BE2C (cell line): Measurements from ENCODE around the gene CSF3R.
"Not testable (repeated sequence)": the region's sequence is repeated elsewhere in the genome, so short reads cannot be mapped to it uniquely, and the experiment has no call there.

Source experiments
- DNase-seq: peaks from one replicate; pipeline ENCODE4 v3.0.0-alpha.2; 2020
- H3K27me3 ChIP-seq: fragments of 250-450 bp; sonication (Bioruptor Pico); 2 replicates; pipeline ENCODE4 v1.5.1; 2020; ENCODE audit warnings: mild to moderate bottlenecking
- H3K36me3 ChIP-seq: fragments of 250-450 bp; sonication (Bioruptor Pico); 2 replicates; pipeline ENCODE4 v1.5.1; 2020; ENCODE audit warnings: mild to moderate bottlenecking
- H3K4me1 ChIP-seq: fragments of 250-450 bp; sonication (Bioruptor Pico); 2 replicates; pipeline ENCODE4 v1.5.1; 2020
- H3K4me3 ChIP-seq: 2 replicates; pipeline ENCODE4 v1.5.1; 2011; ENCODE audit warnings: low read depth, low read length
- H3K9me3 ChIP-seq: fragments of 250-450 bp; sonication (Bioruptor Pico); 2 replicates; pipeline ENCODE4 v1.5.1; 2020
- TF ChIP-seq, protein P1 (sequence below): IDR thresholded peaks from 2 replicates; pipeline ENCODE4 v1.5.1; 2012; ENCODE audit warnings: mild to moderate bottlenecking, low read depth, low read length

Gene CSF3R

DNA sequence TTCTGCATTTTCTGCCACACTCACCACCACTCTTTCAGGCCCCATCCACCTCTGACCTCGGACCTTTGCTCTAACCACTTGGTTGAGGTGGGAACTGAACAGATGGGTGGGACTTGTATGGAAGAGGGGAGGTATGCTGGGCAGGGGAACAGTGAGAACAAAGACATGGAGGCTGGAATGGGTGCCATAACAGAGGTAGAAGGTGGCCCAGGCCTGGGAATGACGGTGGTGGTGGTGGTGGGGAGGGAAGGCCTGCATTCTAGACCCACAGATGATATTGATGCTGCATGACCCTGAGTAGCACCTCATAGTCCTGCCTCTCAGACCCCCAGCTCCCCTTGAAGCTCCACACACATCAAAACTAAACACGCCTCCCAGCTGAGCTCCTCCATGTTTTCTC lies 5.2 kb upstream of the CSF3R start:
- DNase-seq: no peak
- TF ChIP-seq, protein P1, sequence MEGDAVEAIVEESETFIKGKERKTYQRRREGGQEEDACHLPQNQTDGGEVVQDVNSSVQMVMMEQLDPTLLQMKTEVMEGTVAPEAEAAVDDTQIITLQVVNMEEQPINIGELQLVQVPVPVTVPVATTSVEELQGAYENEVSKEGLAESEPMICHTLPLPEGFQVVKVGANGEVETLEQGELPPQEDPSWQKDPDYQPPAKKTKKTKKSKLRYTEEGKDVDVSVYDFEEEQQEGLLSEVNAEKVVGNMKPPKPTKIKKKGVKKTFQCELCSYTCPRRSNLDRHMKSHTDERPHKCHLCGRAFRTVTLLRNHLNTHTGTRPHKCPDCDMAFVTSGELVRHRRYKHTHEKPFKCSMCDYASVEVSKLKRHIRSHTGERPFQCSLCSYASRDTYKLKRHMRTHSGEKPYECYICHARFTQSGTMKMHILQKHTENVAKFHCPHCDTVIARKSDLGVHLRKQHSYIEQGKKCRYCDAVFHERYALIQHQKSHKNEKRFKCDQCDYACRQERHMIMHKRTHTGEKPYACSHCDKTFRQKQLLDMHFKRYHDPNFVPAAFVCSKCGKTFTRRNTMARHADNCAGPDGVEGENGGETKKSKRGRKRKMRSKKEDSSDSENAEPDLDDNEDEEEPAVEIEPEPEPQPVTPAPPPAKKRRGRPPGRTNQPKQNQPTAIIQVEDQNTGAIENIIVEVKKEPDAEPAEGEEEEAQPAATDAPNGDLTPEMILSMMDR: no peak
- H3K36me3 ChIP-seq: no peaks in the 10 kb centered on the region
- no peak overlapping the region for H3K4me3 ChIP-seq
- no peaks in the 10 kb centered on the region for H3K9me3 ChIP-seq
- no peaks in the 10 kb centered on the region for H3K27me3 ChIP-seq
- no peaks in the 10 kb centered on the region for H3K4me1 ChIP-seq

DNA sequence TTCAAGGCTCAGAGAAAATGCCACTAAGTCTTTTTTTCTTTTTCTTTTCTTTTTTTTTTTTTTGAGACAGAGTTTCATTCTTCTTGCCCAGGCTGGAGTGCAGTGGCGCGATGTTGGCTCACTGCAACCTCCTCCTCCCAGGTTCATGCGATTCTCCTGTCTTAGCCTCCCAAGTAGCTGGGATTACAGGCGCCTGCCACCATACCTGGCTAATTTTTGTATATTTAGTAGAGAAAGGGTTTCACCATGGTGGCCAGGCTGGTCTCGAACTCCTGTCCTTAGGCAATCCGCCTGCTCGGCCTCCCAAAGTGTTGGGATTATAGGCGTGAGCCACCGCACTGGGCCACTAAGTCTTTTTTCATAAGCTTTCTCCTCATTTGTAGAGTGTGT lies 4.6 kb upstream of the CSF3R start:
- not testable (repeated sequence) for H3K36me3 ChIP-seq, H3K27me3 ChIP-seq, H3K4me3 ChIP-seq, H3K9me3 ChIP-seq, H3K4me1 ChIP-seq, DNase-seq

DNA sequence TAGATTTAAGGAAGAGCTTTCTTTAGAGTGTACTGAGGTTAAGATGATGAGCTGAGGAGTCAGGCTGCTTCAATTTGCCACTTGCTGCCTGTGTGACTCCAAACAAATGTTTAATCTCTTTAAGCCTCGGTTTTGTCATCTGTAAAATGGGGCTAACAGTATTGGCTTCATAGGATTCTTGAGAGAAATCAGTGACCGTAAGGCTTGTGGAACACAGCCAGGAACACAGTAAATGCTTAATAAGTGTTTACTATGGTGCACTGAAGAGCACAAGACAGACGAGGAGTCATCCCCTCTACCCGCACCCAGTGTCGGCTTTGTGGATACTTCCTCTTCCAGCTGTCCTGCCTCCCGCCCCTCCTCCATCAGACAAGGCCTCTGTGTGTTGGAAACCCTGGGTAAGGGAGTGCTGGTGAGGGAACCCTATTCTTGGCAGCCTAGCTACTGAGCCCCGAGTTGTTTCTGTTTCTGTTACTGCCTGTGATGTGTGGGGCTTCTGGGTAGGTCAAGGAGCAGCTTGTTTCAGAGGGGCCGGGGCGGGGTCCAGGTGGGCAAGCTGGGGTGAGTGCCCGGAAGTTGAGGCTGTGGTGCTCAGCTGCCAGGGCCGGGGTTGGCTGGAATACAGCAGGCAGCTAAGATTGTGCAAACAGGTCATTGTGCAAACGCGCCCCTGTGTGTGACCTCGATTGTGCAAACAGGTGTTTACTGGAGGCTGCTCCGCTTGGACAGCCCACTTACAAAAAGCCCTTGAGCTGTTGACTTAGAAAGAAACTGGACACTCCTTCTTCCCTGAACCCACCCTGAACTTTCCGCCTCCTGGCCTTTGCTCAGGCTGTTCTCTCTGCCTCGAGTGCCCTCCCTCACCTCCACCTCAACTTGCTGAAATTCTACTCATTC lies 4.0 kb upstream of the CSF3R start:
- H3K4me3 ChIP-seq: no peak overlapping the region
- no peak for DNase-seq
- H3K27me3 ChIP-seq: no peaks in the 10 kb centered on the region
- no peaks in the 10 kb centered on the region for H3K36me3 ChIP-seq
- no peaks in the 10 kb centered on the region for H3K4me1 ChIP-seq
- TF ChIP-seq, protein P1: no peak
- no peaks in the 10 kb centered on the region for H3K9me3 ChIP-seq

DNA sequence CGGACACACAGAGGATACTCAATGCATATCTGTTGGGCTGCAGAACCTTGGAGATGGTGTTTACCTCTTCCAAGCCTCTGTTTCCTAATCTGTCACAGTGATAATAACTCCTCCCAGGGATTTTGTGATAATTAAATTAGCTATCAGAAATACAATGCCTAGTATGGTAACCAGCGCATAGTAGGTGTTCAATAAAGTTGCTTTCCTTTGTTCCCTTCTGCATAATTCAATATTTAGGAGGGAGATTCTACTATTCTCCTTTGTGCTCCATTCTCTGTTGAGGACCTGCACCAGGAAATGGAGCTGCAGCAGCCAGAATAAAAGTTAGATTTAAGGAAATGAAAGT lies 3.4 kb upstream of the CSF3R start:
- no peak for DNase-seq
- H3K36me3 ChIP-seq: no peaks in the 10 kb centered on the region
- H3K9me3 ChIP-seq: no peaks in the 10 kb centered on the region
- H3K4me1 ChIP-seq: no peaks in the 10 kb centered on the region
- H3K27me3 ChIP-seq: no peaks in the 10 kb centered on the region
- TF ChIP-seq, protein P1: no peak
- no peak overlapping the region for H3K4me3 ChIP-seq

DNA sequence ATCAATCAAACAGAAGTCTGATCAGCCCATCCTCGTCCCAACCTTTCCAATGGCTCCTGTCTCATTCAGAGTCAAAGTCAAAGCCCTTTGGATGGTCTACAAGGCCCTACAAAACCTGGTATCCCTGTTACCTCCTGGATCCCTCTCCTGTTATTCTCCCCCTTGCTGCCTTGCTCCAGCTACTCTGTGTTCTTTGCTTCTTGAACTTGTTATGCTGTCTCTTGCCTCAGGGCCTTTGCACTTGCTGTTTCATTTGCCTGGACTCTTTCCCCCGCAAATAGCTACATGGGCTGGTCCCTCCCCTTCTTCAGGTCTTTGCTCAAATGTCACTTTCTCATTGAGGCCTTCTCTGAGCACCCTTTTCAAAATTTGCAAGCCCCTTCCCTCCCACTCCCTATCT lies 1.4 kb upstream of the CSF3R start:
- H3K9me3 ChIP-seq: no peaks in the 10 kb centered on the region
- DNase-seq: no peak
- no peaks in the 10 kb centered on the region for H3K4me1 ChIP-seq
- H3K27me3 ChIP-seq: no peaks in the 10 kb centered on the region
- TF ChIP-seq, protein P1: no peak
- no peaks in the 10 kb centered on the region for H3K36me3 ChIP-seq
- no peak overlapping the region for H3K4me3 ChIP-seq

DNA sequence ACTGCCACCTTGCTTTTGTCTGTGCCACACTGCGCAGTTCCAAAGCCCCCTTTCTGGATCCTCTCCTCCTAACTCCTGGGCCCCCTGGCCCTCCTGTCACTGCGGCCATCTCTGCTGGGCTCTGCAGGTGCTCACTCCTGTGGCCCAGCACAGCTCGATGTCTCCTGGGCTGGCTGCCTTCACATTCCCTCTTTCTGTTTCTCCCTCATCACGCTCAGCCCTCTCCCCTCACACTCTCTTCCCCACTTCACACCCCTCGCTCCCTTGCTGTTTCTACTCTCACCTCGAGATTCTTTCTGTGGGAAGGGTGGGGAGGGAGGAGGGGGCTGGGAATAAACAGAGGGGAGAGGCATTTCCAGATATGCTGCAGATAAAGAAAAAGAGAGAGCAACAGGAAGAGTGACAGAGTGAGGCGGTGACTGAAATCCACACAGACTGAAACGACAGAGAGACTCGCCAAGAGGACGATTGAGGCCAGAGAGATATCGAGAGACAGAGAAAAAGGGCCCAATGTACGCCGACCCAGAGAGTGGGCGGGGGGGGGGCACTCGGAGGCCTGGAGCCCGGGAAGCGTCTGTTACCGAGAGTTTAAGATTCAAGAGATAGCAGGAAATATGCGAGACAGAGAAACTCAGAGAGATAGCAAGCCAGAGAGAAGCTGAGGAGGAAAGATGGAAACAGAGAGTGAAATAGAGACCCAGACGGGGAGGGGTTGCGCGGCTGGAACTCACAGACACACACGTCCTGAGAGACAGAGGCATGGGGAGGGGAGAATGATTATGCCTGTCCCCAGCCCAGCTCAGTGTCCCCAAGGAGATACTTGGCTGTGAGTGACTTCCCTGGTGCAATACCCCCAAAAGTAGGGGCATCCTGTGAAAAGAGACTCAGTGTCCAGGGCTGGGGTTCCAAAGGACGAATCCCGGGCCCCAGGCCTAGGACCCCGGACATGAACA lies 666 bp downstream of the CSF3R start:
- Histone ChIP-seq H3K9me3 (no peaks in the 10 kb centered on the region), H3K4me1 (no peaks in the 10 kb centered on the region), H3K27me3 (no peaks in the 10 kb centered on the region), H3K36me3 (no peaks in the 10 kb centered on the region), H3K4me3 (no peak overlapping the region)
- TF ChIP-seq, protein P1: no peak
- DNase-seq: no peak
